Aortic smooth muscle cell (primary cell): ENCODE data around the gene ESRP2. TPM values are rescaled to one million over a fixed set of nuclear protein-coding genes. Genes with fewer than 3 reads are reported as not detected.

Source experiments
- total RNA-seq: library from RNA; depleted of rRNA; stranded (reverse); fragments of >200 nt; gene quantifications from 2 replicates; pipeline ENCODE4 v1.2.3, GENCODE V29; 2014

The ESRP2 gene
- total RNA-seq = not detected in 2 replicates

DNA sequence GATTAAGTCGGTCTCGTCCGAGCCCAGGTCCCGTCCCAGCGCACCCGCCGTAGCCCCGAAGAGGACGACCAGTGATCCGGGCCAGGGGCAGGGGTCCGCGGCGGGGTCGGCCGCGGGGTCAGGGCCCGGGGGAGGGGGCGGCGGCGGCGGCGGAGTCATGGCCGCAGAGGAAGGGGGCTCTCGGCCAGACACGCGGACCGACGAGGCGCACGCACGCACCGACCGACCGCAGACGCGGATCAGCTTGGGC lies at the start of gene ESRP2:
TSS of gene ESRP2 (minus strand) at position 241 of the 250 bp plus-strand sequence. CDS start at position 159, 82 bp downstream.

DNA sequence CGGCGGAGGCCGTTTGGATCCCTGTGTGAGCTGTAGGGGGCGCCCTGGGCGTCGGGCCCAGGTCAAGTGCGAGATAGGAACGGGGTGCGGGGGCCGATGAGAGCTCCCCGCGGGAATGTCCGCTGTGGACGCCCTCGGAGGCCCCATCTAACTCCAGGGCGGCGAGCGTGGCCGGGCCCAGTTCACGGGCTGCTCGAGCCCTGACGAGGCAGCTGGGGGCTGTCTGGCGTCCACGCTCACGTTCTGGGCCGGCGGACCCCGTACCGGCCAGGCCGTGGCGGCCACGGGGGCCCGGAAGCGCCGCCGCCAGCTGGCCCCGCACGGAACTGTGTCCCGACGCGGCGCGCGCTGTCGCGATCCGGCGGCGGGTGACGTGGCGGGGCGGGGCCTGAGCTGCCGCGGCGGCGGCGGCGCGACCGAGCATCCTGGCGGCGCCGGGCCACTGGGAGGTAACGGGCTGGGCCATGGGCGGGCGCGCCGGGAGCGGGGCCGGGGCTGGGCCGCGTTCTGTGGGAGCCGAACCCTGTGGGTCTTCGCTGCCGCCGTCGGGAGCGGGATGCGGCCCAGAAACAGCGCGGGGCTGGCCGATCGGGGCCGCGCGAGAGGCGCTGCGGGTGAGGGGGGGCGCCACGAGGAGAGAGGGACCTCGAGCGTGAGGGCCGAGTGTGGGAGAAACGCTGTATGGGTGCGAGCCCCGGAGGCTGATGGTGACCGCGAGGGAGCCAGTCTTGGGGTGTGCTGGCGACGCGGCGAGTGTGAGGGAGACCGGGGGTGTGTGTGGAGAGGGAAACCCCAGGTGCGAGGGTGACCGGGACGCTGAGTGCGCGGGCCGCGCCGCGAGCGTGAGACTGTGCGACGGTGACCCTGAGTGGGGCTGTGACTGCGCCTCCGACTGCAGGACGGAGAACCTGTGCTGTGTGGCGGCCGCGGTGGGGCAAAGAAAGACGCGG lies 28.5 kb upstream of the ESRP2 start, which contains the start of gene SLC7A6:
TSS of gene SLC7A6 (plus strand) at position 399 of the 950 bp plus-strand sequence. CDS start 10,201 bp downstream, outside the sequence.

DNA sequence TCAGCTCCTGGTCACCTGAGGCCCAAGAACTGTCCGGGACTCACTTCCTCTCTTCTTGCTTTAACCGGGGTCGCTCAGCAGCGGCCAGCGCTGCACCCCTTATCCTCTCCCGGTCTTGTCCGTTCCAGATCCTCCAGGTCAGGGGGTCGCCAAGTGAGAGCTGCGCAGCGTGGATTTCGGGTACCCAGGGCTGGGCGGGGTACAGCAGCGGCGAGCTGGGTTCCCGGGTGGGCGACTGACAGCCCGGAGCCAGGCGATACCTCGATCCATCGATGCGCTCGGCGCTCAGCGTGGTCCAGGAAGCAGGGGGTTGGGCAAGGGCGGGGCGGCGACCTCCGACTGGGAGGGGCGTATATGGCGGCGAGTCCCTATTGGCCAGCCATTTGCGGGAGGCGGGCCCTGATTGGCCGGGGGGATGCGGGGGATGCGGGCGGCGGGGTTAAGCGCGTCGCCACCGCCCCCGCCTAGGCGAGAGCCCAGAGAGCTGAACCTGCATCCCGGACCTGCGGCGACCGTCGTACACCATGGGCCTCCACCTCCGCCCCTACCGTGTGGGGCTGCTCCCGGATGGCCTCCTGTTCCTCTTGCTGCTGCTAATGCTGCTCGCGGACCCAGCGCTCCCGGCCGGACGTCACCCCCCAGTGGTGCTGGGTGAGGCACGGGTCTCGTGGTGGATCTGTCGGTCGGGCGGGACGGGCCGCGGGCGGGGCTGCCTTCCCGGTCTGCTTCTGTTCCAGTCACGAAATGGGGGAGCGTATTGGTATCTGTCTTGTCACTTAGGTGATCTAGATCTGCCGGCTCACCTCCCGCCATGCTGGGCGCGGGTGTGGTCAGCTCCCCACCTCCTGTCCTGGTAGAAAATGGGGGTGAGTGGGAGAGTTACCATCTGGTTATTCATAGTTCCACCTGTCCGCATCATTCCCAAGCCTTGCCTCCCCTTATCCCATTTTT lies 9.3 kb upstream of the ESRP2 start, which contains the start of gene PLA2G15:
TSS of gene PLA2G15 (plus strand) at position 471 of the 951 bp plus-strand sequence. CDS start at position 525, 54 bp downstream.

Other genes starting within 250 kb of the ESRP2 start
- not detected in 2 replicates for gene DPEP2, start 236.6 kb downstream of the ESRP2 start, total RNA-seq
- gene DPEP2NB, start 220.2 kb downstream of the ESRP2 start, total RNA-seq = not detected in 2 replicates
- 7.2 and 9.0 TPM in 2 replicates for gene DDX28, start 212.9 kb downstream of the ESRP2 start, total RNA-seq
- 13.2 and 18.0 TPM in 2 replicates for gene DUS2, start 212.8 kb downstream of the ESRP2 start, total RNA-seq
- gene NFATC3, start 150.8 kb downstream of the ESRP2 start, total RNA-seq = 7.8 and 9.6 TPM in 2 replicates
- gene PLA2G15, start 9.2 kb upstream of the ESRP2 start, total RNA-seq = 28.2 and 30.0 TPM in 2 replicates
- gene SLC7A6, start 28.4 kb upstream of the ESRP2 start, total RNA-seq = 9.7 and 11.1 TPM in 2 replicates
- gene SLC7A6OS, start 74.8 kb upstream of the ESRP2 start, total RNA-seq = 12.8 and 16.0 TPM in 2 replicates
- gene PRMT7, start 74.9 kb upstream of the ESRP2 start, total RNA-seq = 33.5 and 56.3 TPM in 2 replicates
- not detected in 2 replicates for gene SMPD3, start 212.4 kb upstream of the ESRP2 start, total RNA-seq